ENCODE measurements around the gene RABEPK.
"Not testable (repeated sequence)": the region's sequence is repeated elsewhere in the genome, so short reads cannot be mapped to it uniquely, and the experiment has no call there.

RABEPK gene

GRCh38 chr9:125180876-125181275 is 19.5 kb upstream of the RABEPK start:
- DNase-seq (ENCODE audit: low spot score in 2 of 2), result no peak
- H3K4me3 ChIP-seq, result no peak overlapping the region
- no peaks in the 10 kb centered on the region; the same call in 1 of the 2 replicates for H3K9me3 ChIP-seq
- 0 out of 2 replicates have a peak, but pooled peaks cover 3% of the 10 kb centered on the region for H3K4me1 ChIP-seq
- in situ Hi-C loops (cut with MboI; ENCODE audit: low sequenced_read_pairs), result no loop called here
- H3K36me3 ChIP-seq (replicated peaks), result no peaks in the 10 kb centered on the region; the same call in 1 of the 2 replicates
- H3K27me3 ChIP-seq (ENCODE audit: low read depth), result no peaks in the 10 kb centered on the region

DNA sequence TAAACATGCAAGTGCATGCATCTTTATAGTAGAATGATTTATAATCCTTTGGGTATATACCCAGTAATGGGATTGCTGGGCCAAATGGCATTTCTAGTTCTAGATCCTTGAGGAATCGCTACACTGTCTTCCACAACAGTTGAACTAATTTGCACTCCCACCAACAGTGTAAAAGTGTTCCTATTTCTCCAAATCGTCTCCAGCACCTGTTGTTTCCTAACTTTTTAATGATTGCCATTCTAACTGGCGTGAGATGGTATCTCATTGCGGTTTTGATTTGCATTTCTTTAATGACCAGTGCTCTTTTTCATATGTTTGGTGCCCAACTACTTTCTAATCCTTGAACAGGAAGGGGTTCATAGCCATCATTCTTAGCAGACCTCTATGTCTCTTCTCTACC is 18.6 kb upstream of the RABEPK start:
- H3K27me3 ChIP-seq (ENCODE audit: low read depth); H3K4me3 ChIP-seq; in situ Hi-C loops (cut with MboI; ENCODE audit: low sequenced_read_pairs); H3K9me3 ChIP-seq; H3K36me3 ChIP-seq (replicated peaks); H3K4me1 ChIP-seq; DNase-seq (ENCODE audit: low spot score in 2 of 2): not testable (repeated sequence)

DNA sequence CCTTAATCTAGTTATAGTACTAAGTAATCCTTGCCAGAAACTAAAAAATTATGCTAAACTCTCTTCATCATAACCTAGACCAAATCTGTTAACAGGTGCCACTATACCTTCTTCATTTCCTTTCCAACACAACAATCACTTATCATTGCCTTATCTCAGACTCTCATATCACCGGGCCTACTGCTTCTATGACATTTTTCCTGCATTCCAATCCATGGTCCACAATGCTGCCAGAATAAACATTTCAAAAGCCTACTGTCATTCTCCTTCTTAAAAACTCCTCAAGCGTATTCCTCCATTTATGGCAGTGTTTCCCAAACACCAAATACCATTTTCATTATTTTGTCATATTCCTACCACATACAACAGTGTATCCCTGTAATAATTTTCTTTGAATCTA is 17.3 kb upstream of the RABEPK start:
- Histone ChIP-seq H3K4me1 (peaks cover 10% of the 10 kb centered on the region), H3K36me3 (replicated peaks) (no peaks in the 10 kb centered on the region; the same call in 1 of the 2 replicates), H3K9me3 (no peaks in the 10 kb centered on the region; the same call in 1 of the 2 replicates), H3K27me3 (ENCODE audit: low read depth) (no peaks in the 10 kb centered on the region), H3K4me3 (no peak overlapping the region)
- in situ Hi-C loops (cut with MboI; ENCODE audit: low sequenced_read_pairs), result no loop called here
- no peak for DNase-seq (ENCODE audit: low spot score in 2 of 2)

DNA sequence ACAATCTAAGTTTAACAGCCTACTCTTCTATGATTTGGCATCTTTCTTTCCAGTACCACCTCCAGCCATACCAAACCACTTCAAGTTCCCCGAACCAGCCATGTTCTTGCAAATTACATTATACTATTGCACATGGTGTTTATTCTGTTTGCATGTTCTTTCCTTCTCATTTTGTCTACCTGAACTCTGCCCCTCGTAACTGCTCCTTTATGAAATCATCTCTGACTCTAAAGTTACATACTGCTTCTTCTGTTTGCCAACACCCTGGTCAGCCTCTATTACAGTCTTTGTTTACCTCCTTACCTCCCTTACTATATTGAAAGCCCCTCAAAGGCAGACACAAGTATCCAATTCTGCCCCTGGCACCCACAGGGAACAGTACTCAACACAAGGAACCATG is 16.8 kb upstream of the RABEPK start:
- no peaks in the 10 kb centered on the region; the same call in 1 of the 2 replicates for H3K9me3 ChIP-seq
- in situ Hi-C loops (cut with MboI; ENCODE audit: low sequenced_read_pairs), result no loop called here
- H3K4me1 ChIP-seq, result peaks cover 11% of the 10 kb centered on the region
- no peaks in the 10 kb centered on the region; the same call in 1 of the 2 replicates for H3K36me3 ChIP-seq (replicated peaks)
- H3K27me3 ChIP-seq (ENCODE audit: low read depth), result no peaks in the 10 kb centered on the region
- no peak overlapping the region for H3K4me3 ChIP-seq
- no peak for DNase-seq (ENCODE audit: low spot score in 2 of 2)

- no peaks in the 10 kb centered on the region for H3K9me3 ChIP-seq
- peak overlapping the region; percentile 100 for H3K4me3 ChIP-seq
- no peaks in the 10 kb centered on the region for H3K27me3 ChIP-seq (ENCODE audit: low read depth)
- H3K36me3 ChIP-seq (replicated peaks), result peaks cover 4% of the 10 kb centered on the region; the same call in 1 of the 2 replicates
- peak in 1 of 2 experiments; percentile 42 for DNase-seq (ENCODE audit: low spot score in 2 of 2)
- H3K4me1 ChIP-seq, result peaks cover 19% of the 10 kb centered on the region
- in situ Hi-C loops (cut with MboI; ENCODE audit: low sequenced_read_pairs), result no loop called here
Observed at GRCh38 chr9:125189011-125189360, 11.4 kb upstream of the RABEPK start.

DNA sequence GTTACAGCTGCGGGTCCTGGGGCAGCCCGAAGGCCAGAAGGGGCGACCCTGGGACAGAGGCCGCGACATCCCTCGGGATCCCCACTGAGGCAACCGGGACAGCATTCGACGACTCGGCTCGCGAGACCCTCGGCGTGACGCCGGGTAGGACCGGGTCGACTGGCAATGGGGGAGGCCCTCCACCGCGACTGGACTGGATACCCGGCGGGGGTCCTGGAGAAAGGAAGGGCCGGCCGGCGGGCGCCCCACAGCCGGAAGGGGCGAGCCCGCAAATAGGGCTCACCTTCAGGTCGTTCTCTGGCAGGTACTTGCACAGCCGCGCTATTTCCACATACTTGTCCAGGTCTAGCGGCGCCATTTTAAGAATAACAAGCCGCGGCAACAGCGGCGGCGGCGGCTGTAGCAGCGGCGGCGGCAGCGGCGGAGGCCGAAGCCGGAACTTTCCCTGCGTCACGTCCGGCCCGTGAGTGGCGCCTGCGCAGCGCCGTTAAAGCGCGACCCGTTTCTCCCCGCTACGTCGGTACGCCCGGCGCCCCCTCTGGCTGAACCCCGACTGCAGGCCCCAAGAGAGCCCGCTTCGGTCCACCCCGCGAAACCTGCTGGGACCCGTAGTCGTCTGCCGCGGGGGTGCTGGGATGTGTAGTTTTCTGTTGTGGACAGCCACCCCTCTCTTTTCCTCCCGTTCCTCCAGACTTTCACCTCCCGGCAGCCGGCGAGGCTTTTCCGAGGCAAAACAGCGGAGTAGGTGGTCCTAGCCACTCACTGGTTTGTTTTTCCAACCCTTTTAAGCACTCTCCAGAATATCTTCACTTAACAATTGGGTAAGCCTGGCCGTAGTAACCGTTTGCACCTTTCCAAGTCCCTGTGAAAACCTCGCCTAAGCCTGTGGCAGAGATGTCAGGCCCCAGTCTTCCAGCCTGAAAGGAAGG is 10.7 kb upstream of the RABEPK start, which contains the start of gene PPP6C:
TSS of gene PPP6C (minus strand) at position 443 of the 929 bp plus-strand sequence. CDS start at position 358, 85 bp downstream.
- Histone ChIP-seq H3K36me3 (replicated peaks) (peaks cover 4% of the 10 kb centered on the region; the same call in 1 of the 2 replicates), H3K4me3 (peak within 1 kb of the TSS; percentile 100), H3K27me3 (ENCODE audit: low read depth) (no peaks in the 10 kb centered on the region), H3K4me1 (peaks cover 19% of the 10 kb centered on the region), H3K9me3 (no peaks in the 10 kb centered on the region)
- DNase-seq (ENCODE audit: low spot score in 2 of 2), result peak; percentile 88 to 97
- in situ Hi-C loops (cut with MboI; ENCODE audit: low sequenced_read_pairs), result no loop called here

DNA sequence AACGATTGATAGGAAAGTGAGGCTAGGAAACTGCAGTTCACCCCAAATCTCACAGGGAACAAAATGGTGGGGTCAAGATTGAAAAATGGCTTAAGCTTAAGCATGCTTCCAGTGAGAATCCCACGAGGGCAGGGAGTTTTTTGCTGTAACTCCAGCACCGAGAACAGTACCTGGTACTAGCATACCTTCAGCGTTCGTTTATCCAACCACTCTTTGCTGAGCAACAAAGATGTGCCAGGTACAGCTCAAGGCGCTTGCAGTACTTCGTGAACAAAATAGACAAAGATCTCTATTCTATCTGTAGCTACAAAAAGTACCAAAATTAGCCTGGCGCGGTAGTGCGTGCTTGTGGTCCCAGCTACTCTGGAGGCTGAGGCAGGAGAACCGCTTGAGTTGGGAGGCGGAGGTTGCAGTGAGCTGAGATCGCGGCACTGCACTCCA is 10.0 kb upstream of the RABEPK start:
- no peak for DNase-seq (ENCODE audit: low spot score in 2 of 2)
- in situ Hi-C loops (cut with MboI; ENCODE audit: low sequenced_read_pairs), result no loop called here
- peaks cover 4% of the 10 kb centered on the region; the same call in 1 of the 2 replicates for H3K36me3 ChIP-seq (replicated peaks)
- no peaks in the 10 kb centered on the region for H3K9me3 ChIP-seq
- peak overlapping the region; percentile 100 for H3K4me3 ChIP-seq
- H3K27me3 ChIP-seq (ENCODE audit: low read depth), result no peaks in the 10 kb centered on the region
- peaks cover 19% of the 10 kb centered on the region for H3K4me1 ChIP-seq

GRCh38 chr9:125194466-125194865 is 5.9 kb upstream of the RABEPK start:
- H3K4me1 ChIP-seq, result peaks cover 13% of the 10 kb centered on the region
- H3K27me3 ChIP-seq (ENCODE audit: low read depth); in situ Hi-C loops (cut with MboI; ENCODE audit: low sequenced_read_pairs); H3K36me3 ChIP-seq (replicated peaks); H3K9me3 ChIP-seq; H3K4me3 ChIP-seq; DNase-seq (ENCODE audit: low spot score in 2 of 2): not testable (repeated sequence)

DNA sequence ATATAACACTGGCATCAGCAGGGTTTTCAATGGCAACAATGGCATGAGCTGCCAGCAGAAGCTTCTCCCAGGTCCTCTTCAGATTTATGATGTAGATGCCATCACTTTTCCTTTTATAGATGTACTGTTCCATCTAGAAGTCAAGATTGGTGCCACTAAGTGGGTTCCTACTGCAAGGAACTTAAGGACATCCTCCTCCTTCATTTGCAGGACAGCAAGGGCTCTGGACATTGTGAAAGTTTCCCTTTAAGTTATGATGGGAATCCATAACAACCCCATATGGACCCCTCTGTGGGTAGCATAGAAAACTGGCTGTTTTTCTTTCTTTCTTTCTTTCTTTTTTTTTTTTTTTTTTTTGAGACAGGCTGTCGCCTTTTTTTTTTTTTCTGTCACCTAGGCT is 4.8 kb upstream of the RABEPK start:
- H3K4me3 ChIP-seq; DNase-seq (ENCODE audit: low spot score in 2 of 2); in situ Hi-C loops (cut with MboI; ENCODE audit: low sequenced_read_pairs): not testable (repeated sequence)

GRCh38 chr9:125202846-125203618 is 2.7 kb downstream of the RABEPK start:
- Histone ChIP-seq H3K4me3 (no peak overlapping the region), H3K9me3 (no peaks in the 10 kb centered on the region), H3K4me1 (peaks cover 11% of the 10 kb centered on the region), H3K27me3 (ENCODE audit: low read depth) (no peaks in the 10 kb centered on the region), H3K36me3 (replicated peaks) (peaks cover 32% of the 10 kb centered on the region)
- DNase-seq (ENCODE audit: low spot score in 2 of 2), result no peak
- in situ Hi-C loops (cut with MboI; ENCODE audit: low sequenced_read_pairs), result no loop called here

More for the DNA sequence above, 4.8 kb upstream of the RABEPK start:
- H3K36me3 ChIP-seq (replicated peaks); H3K27me3 ChIP-seq (ENCODE audit: low read depth); H3K9me3 ChIP-seq: not testable (repeated sequence)
- H3K4me1 ChIP-seq, result peaks cover 11% of the 10 kb centered on the region

DNA sequence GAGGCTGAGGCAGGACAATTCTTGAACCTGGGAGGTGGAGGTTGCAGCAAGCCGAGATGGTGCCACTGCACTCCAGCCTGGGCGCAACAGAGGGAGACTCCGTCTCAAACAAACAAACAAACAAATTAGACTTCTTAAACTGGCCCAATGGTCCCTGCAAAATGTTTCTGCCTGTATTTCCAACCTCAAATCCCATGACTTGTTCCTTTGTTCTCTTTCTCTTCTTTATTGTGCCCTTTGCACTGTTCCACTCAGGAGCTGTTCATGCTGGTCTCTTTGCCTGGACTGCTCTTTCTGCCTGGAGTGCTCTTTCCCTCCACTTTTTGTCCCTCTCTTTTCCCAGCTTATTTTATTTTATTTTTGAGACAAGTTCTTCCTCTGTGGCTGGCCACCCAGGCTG is 4.1 kb downstream of the RABEPK start:
- Histone ChIP-seq H3K4me3 (no peak overlapping the region), H3K27me3 (ENCODE audit: low read depth) (no peaks in the 10 kb centered on the region), H3K36me3 (replicated peaks) (peaks cover 37% of the 10 kb centered on the region), H3K4me1 (peaks cover 9% of the 10 kb centered on the region), H3K9me3 (no peaks in the 10 kb centered on the region)
- in situ Hi-C loops (cut with MboI; ENCODE audit: low sequenced_read_pairs), result no loop called here
- no peak for DNase-seq (ENCODE audit: low spot score in 2 of 2)

- peaks cover 29% of the 10 kb centered on the region for H3K36me3 ChIP-seq (replicated peaks)
- H3K4me1 ChIP-seq, result no peaks in the 10 kb centered on the region
- H3K9me3 ChIP-seq, result no peaks in the 10 kb centered on the region
- DNase-seq (ENCODE audit: low spot score in 2 of 2), result no peak
- no peak overlapping the region for H3K4me3 ChIP-seq
- H3K27me3 ChIP-seq (ENCODE audit: low read depth), result no peaks in the 10 kb centered on the region
- in situ Hi-C loops (cut with MboI; ENCODE audit: low sequenced_read_pairs), result no loop called here
Observed at GRCh38 chr9:125214186-125214585, 13.8 kb downstream of the RABEPK start.

GRCh38 chr9:125218621-125219020 is 18.3 kb downstream of the RABEPK start:
- no peaks in the 10 kb centered on the region for H3K27me3 ChIP-seq (ENCODE audit: low read depth)
- no peak for DNase-seq (ENCODE audit: low spot score in 2 of 2)
- H3K4me1 ChIP-seq, result no peaks in the 10 kb centered on the region
- no peaks in the 10 kb centered on the region for H3K9me3 ChIP-seq
- no peak overlapping the region for H3K4me3 ChIP-seq
- in situ Hi-C loops (cut with MboI; ENCODE audit: low sequenced_read_pairs), result no loop called here
- peaks cover 24% of the 10 kb centered on the region for H3K36me3 ChIP-seq (replicated peaks)

DNA sequence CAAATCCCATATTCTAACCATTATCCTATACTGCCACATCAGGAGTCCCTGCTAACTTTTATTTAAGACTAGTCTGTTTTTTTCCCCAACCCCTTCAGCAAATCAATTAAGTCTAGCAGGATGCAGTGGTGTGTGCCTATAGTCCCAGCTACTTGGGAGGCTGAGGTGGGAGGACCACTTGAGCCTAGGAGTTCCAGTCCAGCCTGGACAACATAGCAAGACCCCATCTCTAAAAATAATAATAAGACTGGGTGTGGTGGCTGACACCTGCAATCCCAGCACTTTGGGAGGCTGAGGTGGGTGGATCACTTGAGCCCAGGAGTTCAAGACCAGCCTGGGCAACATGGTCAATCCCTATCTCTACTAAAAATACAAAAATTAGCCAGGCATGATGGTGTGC is 24.5 kb downstream of the RABEPK start:
- DNase-seq (ENCODE audit: low spot score in 2 of 2); H3K27me3 ChIP-seq (ENCODE audit: low read depth); in situ Hi-C loops (cut with MboI; ENCODE audit: low sequenced_read_pairs); H3K9me3 ChIP-seq; H3K4me3 ChIP-seq; H3K4me1 ChIP-seq: not testable (repeated sequence)
- H3K36me3 ChIP-seq (replicated peaks), result peaks cover 20% of the 10 kb centered on the region

All from HAP-1 (cell line).